ENCODE measurements around the gene SULT6B1.
"Not testable (repeated sequence)": the region's sequence is repeated elsewhere in the genome, so short reads cannot be mapped to it uniquely, and the experiment has no call there.

The SULT6B1 gene

DNA sequence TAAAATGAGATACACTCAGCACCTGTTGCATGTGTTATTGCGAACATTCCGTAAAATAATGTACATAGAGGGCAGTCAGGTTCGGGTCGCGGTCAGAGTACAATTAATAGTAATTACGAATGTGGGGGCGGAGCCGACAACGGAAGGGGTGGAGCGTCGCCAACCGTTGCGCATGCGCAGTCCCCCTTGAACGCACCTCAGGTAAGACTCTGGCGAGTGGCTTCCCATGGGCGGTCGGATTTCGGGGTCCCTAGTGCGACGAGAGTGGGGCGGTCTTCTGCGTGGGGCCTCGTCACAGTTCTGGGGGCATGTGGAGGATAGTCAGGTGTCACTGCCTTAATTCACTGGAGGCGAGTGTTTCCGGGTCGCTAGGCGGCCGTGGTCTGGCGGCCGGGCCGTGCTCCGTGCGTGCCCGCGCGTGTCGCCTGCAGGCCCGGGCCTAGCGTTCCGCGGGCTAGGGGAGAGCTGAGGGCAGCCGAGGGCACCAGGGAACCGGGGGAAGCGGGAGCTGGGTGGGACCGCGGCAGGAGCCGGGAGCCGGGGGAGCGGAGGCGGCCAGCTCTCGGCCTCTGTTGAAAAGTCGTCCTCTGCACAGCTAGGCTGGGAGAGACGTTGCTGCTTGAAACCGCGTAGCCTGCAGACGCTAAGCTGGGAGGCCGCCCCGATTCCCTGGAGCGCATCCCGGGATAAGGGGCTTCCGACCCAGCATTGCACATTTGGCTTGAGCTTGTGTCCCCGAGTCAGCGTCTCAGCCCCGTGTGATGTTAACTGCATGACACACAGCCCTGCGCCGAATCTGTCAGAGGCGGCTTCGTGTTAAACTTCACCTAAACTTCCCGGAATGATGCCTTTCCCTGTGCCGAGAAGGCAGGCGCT is 8.1 kb upstream of the SULT6B1 start, which contains the start of gene CEBPZOS:
Gene CEBPZOS, plus strand, starts transcription at position 177 of the 876 bp plus-strand sequence. CDS start 3,209 bp downstream, outside the sequence.
- in situ Hi-C loops (cut with MboI; ENCODE audit: low sequenced_read_pairs): no loop called here

GRCh38 chr2:37195862-37196319 is 7.4 kb upstream of the SULT6B1 start:
- in situ Hi-C loops (cut with MboI; ENCODE audit: low sequenced_read_pairs): not testable (repeated sequence)

DNA sequence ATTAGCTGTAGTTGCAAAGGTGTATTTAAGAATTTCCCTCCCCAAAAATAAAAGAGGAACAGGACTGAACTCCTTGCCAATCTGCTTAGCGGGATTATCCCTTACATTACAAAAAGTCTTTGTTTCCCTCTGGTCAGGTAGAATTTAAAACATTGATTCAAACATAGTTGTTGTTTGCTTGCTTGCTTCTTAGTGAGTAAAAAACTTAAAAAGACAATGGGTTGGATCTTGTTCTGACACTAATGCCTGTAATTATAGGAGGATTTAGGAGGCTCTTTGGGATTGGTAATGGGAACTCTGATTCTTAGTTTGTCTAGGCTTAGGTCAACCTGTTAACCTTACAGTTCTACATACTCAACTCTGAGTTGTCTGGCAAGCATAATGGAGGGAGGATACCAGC is 4.1 kb upstream of the SULT6B1 start:
- in situ Hi-C loops (cut with MboI; ENCODE audit: low sequenced_read_pairs): no loop called here

DNA sequence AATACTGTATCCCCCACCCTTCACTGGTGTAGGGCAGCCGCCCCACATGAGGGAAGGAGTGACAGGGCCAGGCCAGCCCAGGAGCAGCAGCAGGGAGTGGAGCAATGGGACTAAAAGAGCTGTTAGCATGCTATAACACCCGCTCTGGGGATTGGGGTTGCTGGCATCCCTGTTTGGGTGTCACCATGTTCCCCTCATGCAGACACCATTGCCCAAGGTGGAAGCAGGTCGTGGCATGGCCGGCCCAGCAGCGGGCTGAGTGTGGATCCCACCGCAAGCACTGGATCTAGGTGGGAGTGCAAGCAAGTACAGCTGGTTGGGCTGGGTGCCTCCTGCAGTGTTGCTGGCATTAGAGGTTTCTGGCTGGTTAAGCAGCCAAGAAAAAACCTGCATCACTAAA is 3.3 kb upstream of the SULT6B1 start:
- in situ Hi-C loops (cut with MboI; ENCODE audit: low sequenced_read_pairs): no loop called here

- in situ Hi-C loops (cut with MboI; ENCODE audit: low sequenced_read_pairs): no loop called here
These were observed 2.8 kb upstream of the SULT6B1 start for GRCh38 chr2:37191253-37191652.

- in situ Hi-C loops (cut with MboI; ENCODE audit: low sequenced_read_pairs): no loop called here
These were observed 1.8 kb upstream of the SULT6B1 start for GRCh38 chr2:37190290-37190689.

DNA sequence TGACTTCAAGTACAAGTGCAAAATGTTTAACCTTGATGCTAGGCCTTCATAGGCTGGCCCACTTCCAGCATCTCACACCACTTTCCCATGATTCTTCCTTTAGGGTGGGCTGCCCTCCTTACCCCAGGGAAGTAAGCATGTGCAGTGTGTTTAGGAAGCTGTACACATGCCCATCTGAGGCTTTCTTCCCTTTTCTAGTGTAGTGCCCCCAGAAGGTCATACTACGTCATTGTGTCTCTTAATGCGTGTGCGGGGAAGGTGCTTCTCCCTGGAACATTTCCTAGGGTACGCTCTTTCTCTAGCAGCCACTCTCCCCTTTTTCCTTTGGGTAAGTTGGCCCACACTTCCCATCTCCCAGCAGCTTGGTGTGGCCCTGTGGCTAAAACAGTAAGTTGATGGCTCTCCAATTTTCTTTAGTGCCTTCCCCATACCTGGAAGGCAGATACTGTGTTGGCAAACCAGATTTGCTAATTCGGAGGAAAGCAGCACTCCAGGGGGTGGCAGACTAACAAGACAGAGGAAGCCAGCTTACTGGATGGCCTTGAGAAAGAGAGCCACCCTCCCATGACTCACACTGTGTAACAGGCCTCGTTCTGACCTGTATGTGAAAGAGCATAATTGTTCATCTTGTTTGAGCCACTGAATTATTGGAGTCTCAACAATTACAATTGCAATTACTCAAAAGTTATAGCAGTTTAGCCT is 1.1 kb upstream of the SULT6B1 start:
- in situ Hi-C loops (cut with MboI; ENCODE audit: low sequenced_read_pairs): no loop called here

GRCh38 chr2:37181726-37182684 is 6.5 kb downstream of the SULT6B1 start:
- in situ Hi-C loops (cut with MboI; ENCODE audit: low sequenced_read_pairs): no loop called here

GRCh38 chr2:37180640-37181039 is 7.8 kb downstream of the SULT6B1 start:
- in situ Hi-C loops (cut with MboI; ENCODE audit: low sequenced_read_pairs): no loop called here

DNA sequence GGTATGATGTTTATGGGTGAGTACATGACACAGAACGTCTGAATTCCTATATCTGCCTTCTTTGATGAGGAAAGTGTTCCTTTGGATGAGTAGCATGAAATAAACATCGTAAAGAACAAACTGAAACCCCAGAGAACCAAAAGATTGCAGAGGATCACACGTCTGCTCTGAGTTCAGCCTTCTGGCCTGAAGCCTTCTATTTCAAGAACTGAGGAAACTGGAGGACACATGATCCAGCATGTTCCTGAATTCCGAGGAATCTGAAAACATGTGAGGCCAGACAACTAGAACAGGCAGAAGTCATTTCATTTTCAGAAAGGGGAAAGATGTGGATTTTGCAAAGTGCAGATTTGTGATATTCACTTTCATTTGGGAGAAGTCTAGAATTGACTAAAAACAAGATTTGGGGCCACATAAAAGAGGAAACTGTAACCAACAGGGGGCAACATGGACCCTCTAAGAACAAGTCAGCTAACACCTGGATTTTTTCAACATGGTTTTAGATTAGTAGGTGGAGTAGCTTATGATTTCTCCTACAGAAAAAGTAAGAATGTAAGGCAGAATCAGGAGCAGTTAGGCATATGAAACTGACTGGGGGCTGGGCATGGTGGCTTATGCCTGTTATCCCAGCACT is 8.3 kb downstream of the SULT6B1 start:
- in situ Hi-C loops (cut with MboI; ENCODE audit: low sequenced_read_pairs): no loop called here

- in situ Hi-C loops (cut with MboI; ENCODE audit: low sequenced_read_pairs): no loop called here
These were observed 14.7 kb downstream of the SULT6B1 start for GRCh38 chr2:37173741-37174140.

GRCh38 chr2:37171624-37171950 is 16.9 kb downstream of the SULT6B1 start:
- in situ Hi-C loops (cut with MboI; ENCODE audit: low sequenced_read_pairs): no loop called here

DNA sequence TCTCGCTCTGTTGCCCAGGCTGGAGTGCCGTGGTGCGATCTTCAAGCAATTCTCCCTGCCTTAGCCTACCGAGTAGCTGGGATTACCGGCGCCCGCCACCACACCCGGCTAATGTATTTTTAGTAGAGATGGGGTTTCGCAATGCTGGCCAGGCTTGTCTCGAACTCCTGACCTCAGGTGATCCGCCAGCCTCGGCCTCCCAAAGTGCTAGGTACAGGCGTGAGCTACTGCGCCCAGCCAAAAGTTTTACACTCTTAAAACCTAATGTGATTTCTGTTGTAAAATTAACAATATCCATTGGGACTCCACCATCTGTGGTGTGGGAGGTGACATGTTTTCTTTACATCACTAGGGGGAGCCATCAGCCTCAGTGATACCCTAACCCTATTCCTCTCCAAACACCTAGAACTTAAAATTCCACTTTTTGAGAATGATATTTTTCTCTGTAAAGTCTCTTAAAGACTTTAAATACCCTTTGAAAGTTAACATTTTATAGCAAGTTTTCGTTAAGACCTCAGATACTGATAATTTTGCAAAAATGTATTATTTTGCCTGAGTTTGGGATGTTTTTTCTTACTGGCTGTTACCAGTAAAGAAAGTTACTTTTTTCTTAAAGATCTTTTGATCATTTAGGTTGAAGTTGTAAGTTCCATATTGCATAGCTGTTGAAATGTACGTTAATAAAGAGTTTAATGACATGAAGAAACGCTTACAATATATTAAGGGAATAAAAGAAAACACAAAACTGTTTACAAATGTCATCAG is 20.1 kb downstream of the SULT6B1 start:
- in situ Hi-C loops (cut with MboI; ENCODE audit: low sequenced_read_pairs): no loop called here

DNA sequence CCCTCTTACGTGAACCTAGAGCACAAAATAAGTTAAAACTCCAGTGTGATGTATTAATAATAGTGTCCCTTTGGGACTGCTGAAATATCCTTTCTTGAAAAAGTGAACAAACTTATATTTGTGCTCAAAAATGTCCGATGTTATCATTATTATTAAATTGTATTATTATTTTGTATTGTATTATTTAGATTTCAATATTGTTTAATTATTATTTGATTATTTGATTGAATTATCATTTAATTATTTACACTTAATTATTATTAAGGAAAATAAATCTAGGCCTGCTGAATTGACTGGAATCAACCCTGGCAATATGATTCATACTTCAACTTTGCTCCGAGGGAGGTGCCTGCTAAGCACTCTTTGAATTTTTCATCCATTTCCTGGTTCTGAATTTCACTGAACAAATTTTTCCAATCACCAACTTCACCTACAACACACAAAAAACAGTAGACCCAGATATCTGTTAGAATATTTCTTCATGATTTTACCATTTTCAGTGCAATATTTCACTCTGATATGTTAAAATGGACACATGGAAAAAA is 20.8 kb downstream of the SULT6B1 start:
- in situ Hi-C loops (cut with MboI; ENCODE audit: low sequenced_read_pairs): no loop called here

DNA sequence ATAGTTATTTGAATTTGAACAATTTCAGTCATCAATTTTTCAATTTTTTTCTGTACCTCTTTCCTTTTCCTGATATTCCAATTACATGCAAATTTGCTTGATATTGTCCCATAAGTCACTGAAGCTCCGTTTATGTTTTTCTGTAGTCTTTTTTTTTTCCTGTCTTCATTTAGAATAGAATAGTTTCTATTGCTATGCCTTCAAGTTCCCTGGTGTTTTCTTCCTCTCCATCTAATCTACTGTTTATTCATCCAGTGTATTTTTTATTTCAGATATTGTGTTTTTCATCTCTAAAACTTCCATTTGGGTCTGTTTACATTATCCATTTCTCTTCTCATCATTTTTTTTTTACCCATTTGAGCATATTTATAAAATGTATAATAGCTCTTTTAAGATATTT is 23.7 kb downstream of the SULT6B1 start:
- in situ Hi-C loops (cut with MboI; ENCODE audit: low sequenced_read_pairs): no loop called here

GRCh38 chr2:37156857-37157714 is 31.4 kb downstream of the SULT6B1 start, which contains the start of gene EIF2AK2:
TSS of gene EIF2AK2 (minus strand) at chr2:37156980. CDS start at chr2:37147806, 9,174 bp downstream.
- in situ Hi-C loops (cut with MboI; ENCODE audit: low sequenced_read_pairs): no loop called here

GRCh38 chr2:37156071-37156856 is 32.2 kb downstream of the SULT6B1 start:
- in situ Hi-C loops (cut with MboI; ENCODE audit: low sequenced_read_pairs): no loop called here

DNA sequence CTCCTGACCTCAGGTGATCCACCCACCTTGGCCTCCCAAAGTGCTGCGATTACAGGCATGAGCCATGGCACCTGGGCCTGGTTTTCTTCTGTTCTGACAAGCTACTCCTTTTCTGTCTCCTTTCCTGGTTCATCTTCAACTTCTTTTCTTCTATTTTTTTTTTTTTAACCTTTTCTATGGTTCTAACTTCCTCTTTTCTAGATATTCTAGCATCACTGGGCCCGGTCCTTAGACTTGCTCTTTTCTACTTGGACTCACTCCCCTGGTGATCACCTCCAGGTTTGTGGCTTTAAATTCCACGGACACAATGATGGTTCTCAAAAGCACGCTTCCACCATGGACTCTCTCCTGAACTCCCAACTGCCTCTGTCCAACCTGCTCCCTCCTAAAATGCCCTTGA is 33.7 kb downstream of the SULT6B1 start:
- in situ Hi-C loops (cut with MboI; ENCODE audit: low sequenced_read_pairs): no loop called here

Measured in HL-60/S4 treated with retinoic acid at 250 ng/mL for 4 days and 3 days (cell line).